Fibroblast of lung (primary cell): ENCODE measurements around the gene STEAP2.

Experiments
- CTCF ChIP-seq, 2 donors: IDR thresholded peaks in 1 of 2; conservative IDR thresholded peaks in 1 of 2; 1 replicate in 1 of 2; 2 replicates in 1 of 2; pipeline ENCODE4 v1.5.1; 2011 to 2012; ENCODE audit warnings: low read length in 2 of 2, control low read depth in 1 of 2, inconsistent platforms in 1 of 2, low read depth in 1 of 2, mild to moderate bottlenecking in 1 of 2
- EZH2 ChIP-seq: IDR thresholded peaks from 2 replicates; pipeline ENCODE4 v1.5.1; 2012; ENCODE audit warnings: low read length, control low read depth, mild to moderate bottlenecking; ENCODE audit errors: missing control alignments

- TF ChIP-seq CTCF (conservative IDR thresholded peaks at IDR 0.05 in 1 of 2, IDR thresholded peaks at IDR 0.05 in 1 of 2; ENCODE audit: low read depth in 1 of 2, low read length in 2 of 2) (no peak), EZH2 (no peak)
Observed at GRCh38 chr7:90167361-90167760, 44.2 kb upstream of the STEAP2 start.
